Stomach (tissue), 4 donors: ENCODE results near the gene LY9.

ENCODE experiments used
- CTCF ChIP-seq, 7 experiments: fragments of 450-650 bp in 4 of 7; fragments of 200-600 bp in 3 of 7; sonication (generic) in 3 of 7; IDR thresholded peaks; one replicate each; pipeline ENCODE4 v1.5.1; 2016 to 2019; ENCODE audit warnings: antibody characterized with exemption in 7 of 7, control low read depth in 2 of 7, mild to moderate bottlenecking in 1 of 7
- EP300 ChIP-seq: sonication (generic); formaldehyde crosslinking; IDR thresholded peaks from one replicate; pipeline ENCODE4 v1.6.1; 2017; ENCODE audit warnings: antibody characterized with exemption
- POLR2A ChIP-seq, 4 donors: fragments of 450-650 bp; IDR thresholded peaks; one replicate each; pipeline ENCODE4 v1.6.1; 2016; ENCODE audit warnings: antibody characterized with exemption in 4 of 4, control low read depth in 2 of 4, mild to moderate bottlenecking in 1 of 4, moderate library complexity in 1 of 4
- POLR2AphosphoS5 ChIP-seq, 3 donors: sonication (generic); formaldehyde crosslinking; IDR thresholded peaks; one replicate each; pipeline ENCODE4 v1.6.1; 2016; ENCODE audit warnings: antibody characterized with exemption in 3 of 3

GRCh38 chr1:160862203-160863060, 66.5 kb downstream of the LY9 start, which contains the start of gene CD244:
- TF ChIP-seq CTCF (IDR thresholded peaks at IDR 0.05) (no peak), POLR2AphosphoS5 (IDR thresholded peaks at IDR 0.05) (no peak), POLR2A (IDR thresholded peaks at IDR 0.05) (no peak), EP300 (no peak)
